HPDE6-E6E7 (cell line): ENCODE measurements around the gene C9orf85.

Source experiments
- DNase-seq: peaks from one replicate; pipeline ENCODE4 v3.0.0; 2011; ENCODE audit warnings: missing footprints; ENCODE audit errors: extremely low spot score

Gene C9orf85

DNA sequence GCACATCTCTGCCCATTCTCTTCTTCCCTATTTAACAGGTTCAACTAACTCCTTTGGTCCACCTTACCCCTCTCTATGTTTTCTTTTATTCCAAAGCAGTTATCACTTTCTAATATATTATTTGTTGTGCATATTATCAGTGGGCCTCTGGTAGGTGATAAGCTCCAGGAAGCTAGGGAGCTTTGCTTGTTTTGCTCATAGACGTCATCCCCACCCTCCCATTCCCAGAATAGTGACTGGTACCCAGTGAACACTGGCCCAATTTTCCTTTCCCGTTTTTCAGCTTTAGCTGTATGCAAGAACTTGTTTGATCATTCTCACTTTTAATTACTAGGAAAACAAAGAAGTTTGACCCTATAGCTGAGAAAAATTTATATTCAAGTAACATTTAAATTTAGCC lies 7.4 kb upstream of the C9orf85 start:
- no peak for DNase-seq

DNA sequence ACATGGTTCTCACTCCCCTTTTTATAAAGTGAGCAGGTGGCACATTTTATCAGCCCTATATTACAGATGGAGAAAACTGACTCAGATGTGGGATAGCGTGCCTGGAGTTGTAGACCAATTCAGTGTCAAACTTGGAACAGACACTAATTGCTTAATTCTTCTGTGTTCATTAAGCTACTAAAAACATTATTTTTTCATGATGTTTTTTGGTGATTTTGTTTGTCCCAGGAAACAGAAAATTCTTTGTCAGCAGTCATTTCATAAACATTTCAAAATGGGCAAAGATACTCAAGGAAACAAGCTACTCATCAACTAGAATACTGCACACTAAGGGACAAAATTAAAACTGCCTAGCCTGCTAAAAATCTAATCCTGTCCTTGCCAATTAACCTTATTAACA lies 2.6 kb upstream of the C9orf85 start:
- no peak for DNase-seq

DNA sequence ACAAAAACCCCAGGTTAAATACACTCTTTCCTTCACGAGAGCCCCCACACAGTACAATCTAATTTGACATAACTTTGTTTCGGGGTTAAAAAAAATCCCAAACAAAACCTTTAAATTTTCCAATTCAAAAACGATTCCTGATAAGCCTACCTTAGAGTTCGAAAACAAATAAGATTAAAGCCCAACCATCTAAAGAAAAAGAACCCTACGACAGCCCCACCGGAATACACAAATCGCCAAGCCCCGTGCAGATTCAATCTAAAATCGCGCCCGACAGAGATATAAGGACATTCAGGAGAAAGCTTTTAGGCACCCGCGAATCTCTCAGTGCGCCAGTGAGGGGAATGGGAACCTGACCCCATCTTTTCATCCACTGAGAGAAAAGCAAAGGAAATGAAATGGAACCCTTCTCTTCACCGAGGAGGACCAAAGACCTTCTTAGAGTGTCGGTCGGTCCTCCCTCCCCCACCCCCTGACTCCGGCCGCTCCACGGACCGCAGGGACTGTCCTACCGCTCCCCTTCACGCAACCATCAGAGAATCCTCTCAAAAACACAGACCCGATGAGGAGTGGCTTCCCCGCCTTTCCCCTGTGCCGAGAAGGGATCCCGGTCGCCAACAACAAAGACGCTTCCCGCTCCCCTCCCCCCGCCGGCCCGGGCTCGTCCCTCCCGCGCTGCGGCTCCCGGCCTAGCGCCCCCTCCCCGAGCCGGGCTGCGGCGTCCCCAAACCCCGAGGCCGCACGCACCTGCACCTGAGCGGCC lies 1.4 kb upstream of the C9orf85 start:
- no peak for DNase-seq

GRCh38 chr9:71910650-71911060 lies 784 bp upstream of the C9orf85 start:
- no peak for DNase-seq

GRCh38 chr9:71911908-71912335 lies 483 bp downstream of the C9orf85 start:
- DNase-seq, result no peak

DNA sequence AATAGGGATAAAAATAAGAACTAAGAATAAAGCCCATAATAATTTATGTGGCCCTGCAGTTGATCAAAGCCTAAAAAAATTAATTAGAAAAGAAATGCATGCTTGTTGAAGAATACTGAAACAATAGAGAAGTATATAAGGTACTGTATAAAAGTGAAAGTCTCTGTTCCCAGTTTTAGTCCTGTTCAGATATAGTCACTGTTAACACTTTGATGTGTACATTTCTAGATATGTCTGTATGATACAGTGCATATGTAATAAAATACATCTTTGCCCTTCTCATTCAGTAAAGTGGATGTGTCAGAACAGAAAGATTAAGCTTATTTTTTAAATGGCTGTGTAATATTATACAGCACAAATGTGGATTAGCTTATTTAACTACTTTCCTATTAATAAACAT lies 4.1 kb downstream of the C9orf85 start:
- DNase-seq, result no peak

DNA sequence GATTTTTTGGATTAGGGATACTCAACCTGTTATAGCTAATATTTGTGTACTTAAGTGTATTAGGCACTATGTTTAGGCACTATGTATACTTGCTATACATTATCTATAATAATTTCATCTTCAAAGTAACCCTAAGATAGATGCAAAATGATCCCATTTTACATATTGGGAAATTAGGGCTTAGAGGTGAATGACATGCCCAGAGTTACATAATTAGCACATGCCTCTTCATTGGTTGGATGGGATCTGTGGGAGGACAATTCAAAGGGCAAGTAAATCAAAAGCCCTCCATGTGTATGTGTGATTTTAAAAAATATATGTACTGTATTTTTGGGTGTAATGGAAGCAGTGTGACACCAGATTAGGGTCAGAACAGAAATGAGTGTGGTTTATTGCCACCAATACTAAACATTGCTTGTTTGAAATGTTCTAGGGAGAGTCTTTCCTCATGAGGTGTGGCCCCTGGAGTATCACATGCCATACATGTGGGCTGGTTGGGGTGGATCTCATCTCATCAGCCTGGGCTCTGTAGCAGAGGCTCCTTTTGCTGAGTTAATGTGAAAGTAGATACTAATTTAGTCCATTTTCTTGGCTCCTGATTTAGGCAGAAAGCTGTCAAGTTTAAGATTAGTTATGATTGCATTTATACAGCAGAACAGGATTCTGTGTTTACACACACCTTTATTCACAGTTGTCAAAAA lies 5.5 kb downstream of the C9orf85 start:
- no peak for DNase-seq

GRCh38 chr9:71918419-71918818 lies 7.0 kb downstream of the C9orf85 start:
- DNase-seq, result no peak

GRCh38 chr9:71920456-71921189 lies 9.2 kb downstream of the C9orf85 start:
- no peak for DNase-seq

GRCh38 chr9:71921190-71921814 lies 9.9 kb downstream of the C9orf85 start:
- no peak for DNase-seq

GRCh38 chr9:71924576-71924975 lies 13.1 kb downstream of the C9orf85 start:
- DNase-seq, result no peak

GRCh38 chr9:71925834-71926233 lies 14.4 kb downstream of the C9orf85 start:
- DNase-seq, result no peak

DNA sequence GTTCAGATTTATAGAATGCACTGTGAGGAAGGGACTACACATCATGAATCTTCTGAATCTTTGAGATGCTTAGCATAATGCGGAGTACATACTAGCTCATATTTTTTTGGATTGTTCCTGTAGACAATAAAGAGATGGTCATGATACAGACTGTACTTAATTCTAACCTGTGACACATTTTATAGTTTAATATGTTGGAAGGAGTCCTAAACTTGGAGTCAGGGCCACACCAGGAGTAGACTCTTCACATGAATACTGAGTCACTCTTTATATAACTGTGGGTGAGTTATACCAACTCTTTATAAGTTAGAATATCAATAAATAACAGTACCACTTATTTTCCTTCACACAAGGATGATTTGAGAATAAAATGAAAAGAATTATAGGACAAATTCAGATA lies 16.9 kb downstream of the C9orf85 start:
- no peak for DNase-seq

GRCh38 chr9:71928806-71929205 lies 17.4 kb downstream of the C9orf85 start:
- no peak for DNase-seq

GRCh38 chr9:71929223-71929622 lies 17.8 kb downstream of the C9orf85 start:
- DNase-seq, result peak; percentile 32

DNA sequence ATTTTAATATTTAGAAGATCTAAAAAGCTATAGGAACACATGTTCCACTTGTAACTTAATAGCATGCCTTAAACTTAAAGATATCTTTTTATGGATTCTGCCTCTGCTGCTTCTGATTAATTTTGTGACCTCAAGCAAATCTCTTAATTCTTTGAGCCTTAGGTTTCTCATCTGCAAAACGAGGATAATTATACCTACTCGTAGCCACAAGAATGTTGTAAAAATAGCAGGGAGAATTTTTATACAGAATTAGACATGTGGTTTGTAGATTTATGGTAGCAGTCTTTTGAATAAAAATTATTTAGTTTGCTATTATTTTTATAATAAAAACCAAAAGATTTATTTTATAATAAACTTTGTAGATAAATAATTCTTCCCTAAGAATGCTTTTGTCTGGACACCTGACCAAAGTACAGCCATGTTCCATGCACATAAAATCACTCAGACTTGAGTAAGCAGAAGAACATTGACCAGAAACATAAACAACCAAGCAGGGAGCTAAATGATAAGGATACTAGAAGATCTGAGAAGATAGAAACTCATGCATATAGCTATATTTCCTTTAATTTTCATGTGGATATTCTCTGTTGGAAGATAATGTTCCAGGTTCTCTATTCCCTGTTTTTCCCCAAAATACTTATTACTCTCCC lies 18.5 kb downstream of the C9orf85 start:
- no peak for DNase-seq

DNA sequence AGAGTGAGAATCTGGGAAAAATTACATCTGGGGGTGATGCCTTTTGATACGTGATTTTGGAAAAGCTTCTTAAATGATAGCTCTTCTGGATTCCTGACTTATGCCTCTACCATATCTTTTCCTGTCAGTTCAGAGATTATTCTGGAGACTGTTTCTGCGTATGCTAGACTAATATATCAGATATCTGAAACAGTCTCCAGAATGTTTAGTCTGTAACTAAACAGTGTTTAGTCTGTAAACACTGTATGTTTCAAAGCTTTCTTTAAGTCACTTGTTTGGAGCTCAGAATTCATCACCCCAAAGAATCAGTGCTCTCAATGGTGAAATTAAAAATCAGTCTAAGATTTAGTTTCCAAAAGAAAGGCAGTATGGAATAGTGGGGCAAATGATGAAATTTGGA lies 19.7 kb downstream of the C9orf85 start:
- no peak for DNase-seq

DNA sequence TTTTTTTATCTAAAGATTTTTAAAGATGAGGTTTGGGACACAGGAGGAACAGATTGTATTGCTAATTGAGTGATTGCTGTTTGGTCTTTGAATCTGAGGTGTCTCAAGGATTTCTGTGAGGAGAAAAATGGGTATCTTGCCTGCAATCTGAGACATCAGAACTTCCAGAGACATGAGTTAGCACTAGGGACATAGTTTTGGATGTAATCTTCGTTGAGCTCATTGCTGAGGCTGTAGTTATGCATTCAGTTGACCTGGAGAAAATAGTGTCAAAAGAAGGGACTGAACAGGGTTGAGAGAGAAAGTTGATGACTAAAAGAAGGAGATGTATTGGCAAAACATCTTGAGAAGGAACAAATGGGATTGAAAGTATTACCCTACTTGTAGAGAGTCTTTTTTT lies 24.6 kb downstream of the C9orf85 start:
- no peak for DNase-seq

DNA sequence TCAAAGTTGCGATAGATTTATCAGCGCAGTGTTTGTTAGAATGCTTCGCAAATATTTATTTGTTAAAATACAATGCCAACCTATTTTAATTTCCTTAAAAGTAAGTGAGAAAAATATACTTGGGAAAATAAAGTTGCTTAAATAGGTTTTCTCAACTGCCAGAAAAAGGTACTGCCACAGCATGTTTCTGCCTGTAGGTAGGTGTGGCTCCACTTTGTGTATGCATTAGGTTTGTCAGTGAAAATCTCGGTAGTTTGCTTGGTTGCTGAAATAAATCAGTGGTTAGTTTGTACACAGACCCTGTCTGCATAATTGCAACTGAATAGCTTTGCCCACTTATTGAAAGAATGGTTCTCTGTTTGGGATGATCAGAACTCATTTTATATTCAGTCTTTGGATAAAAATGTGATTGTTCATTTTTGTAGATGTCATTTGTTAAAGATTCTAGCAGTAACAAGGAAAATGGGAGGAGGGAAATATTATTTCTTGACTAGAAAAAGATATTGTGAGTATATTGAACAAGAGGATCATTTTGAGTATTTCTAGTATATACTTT lies 25.7 kb downstream of the C9orf85 start:
- DNase-seq, result no peak

DNA sequence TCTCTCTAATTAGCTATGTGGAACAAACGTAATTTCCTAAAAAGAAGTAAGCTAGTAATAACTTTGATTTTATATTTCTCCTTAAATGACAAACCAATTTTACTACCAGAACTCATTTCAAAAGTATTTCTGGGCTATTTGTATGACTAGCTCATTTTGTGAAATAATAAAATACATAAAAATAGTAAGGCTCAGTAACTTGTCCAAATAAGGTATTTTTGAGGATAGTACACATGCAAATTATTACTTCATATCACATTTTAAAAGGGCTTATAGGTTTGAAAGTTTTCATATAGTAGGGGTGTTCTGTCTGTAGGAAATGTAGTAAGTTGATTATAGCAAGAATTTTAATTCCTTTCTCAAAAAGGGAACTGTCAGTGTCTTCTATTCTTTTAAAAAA lies 26.5 kb downstream of the C9orf85 start:
- DNase-seq, result no peak

- DNase-seq, result no peak
Measured at GRCh38 chr9:71941060-71941568, 29.7 kb downstream of the C9orf85 start.
